ENCODE results near the gene DNAJB6.

DNAJB6 gene

GRCh38 chr7:157429680-157430224, 92.9 kb downstream of the DNAJB6 start:
- no peak for DNase-seq

- no peak for DNase-seq
Measured at GRCh38 chr7:157430721-157431120, 93.9 kb downstream of the DNAJB6 start.

GRCh38 chr7:157431173-157431950, 94.6 kb downstream of the DNAJB6 start:
- no peak for DNase-seq

GRCh38 chr7:157431951-157432540, 95.2 kb downstream of the DNAJB6 start:
- DNase-seq: no peak

- peak; percentile 71 for DNase-seq
Measured at GRCh38 chr7:157432541-157432956, 95.7 kb downstream of the DNAJB6 start.

GRCh38 chr7:157432957-157433576, 96.3 kb downstream of the DNAJB6 start:
- peak; percentile 29 for DNase-seq

GRCh38 chr7:157433628-157434027, 96.8 kb downstream of the DNAJB6 start:
- DNase-seq: no peak

GRCh38 chr7:157434231-157434630, 97.4 kb downstream of the DNAJB6 start:
- no peak for DNase-seq

- DNase-seq: no peak
Measured at GRCh38 chr7:157434701-157435100, 97.9 kb downstream of the DNAJB6 start.

- no peak for DNase-seq
Measured at GRCh38 chr7:157436076-157436475, 99.3 kb downstream of the DNAJB6 start.

- DNase-seq: peak; percentile 17
Measured at GRCh38 chr7:157436763-157437480, 100.1 kb downstream of the DNAJB6 start.

- DNase-seq: no peak
Measured at GRCh38 chr7:157437519-157438061, 100.8 kb downstream of the DNAJB6 start.

GRCh38 chr7:157438121-157439025, 101.6 kb downstream of the DNAJB6 start:
- peak; percentile 11 for DNase-seq

GRCh38 chr7:157439149-157439548, 102.3 kb downstream of the DNAJB6 start:
- no peak for DNase-seq

- no peak for DNase-seq
Measured at GRCh38 chr7:157439761-157440160, 103.0 kb downstream of the DNAJB6 start.

GRCh38 chr7:157440346-157441022, 103.7 kb downstream of the DNAJB6 start:
- DNase-seq: no peak

GRCh38 chr7:157441023-157441399, 104.2 kb downstream of the DNAJB6 start:
- no peak for DNase-seq

- DNase-seq: no peak
Measured at GRCh38 chr7:157442456-157442855, 105.7 kb downstream of the DNAJB6 start.

- no peak for DNase-seq
Measured at GRCh38 chr7:157442993-157443831, 106.4 kb downstream of the DNAJB6 start.
